A549 treated with ZK216348 at 1 μM for 4 hours (cell line): ENCODE results near the gene ADGRG2. TPM values are rescaled to one million over a fixed set of nuclear protein-coding genes. Genes with fewer than 3 reads are reported as not detected.

ENCODE experiments used
- total RNA-seq: library from RNA; stranded (reverse); fragments of 200-300 nt; extraction: Qiagen RNA extraction; gene quantifications from 5 replicates; pipeline ENCODE4 v1.2.3, GENCODE V29; 2022; ENCODE audit warnings: low read depth

ADGRG2 gene
- total RNA-seq = 6.9 to 10.2 TPM (median 8.5 TPM) in 5 replicates

GRCh38 chrX:19121898-19122640, at the start of gene ADGRG2:
Gene ADGRG2, minus strand, starts transcription at chrX:19122468. Its CDS starts 53,634 bp downstream, at chrX:19068834.

GRCh38 chrX:18983666-18984380, 138.4 kb downstream of the ADGRG2 start, which contains the start of gene PHKA2:
Gene PHKA2, minus strand, starts transcription at chrX:18984114. Its CDS starts 182 bp downstream, at chrX:18983932.

Other genes starting within 250 kb of the ADGRG2 start
- gene PHKA2, start 138.4 kb downstream of the ADGRG2 start, total RNA-seq = 10.7 to 16.2 TPM (median 14.3 TPM) in 5 replicates
- 238 to 292 TPM (median 283 TPM) in 5 replicates for gene PDHA1, start 221.5 kb upstream of the ADGRG2 start, total RNA-seq